ENCODE data around the gene CDH23.

The CDH23 gene

GRCh38 chr10:71605263-71605962 lies 208.7 kb downstream of the CDH23 start:
- DNase-seq (ENCODE audit: low read depth) = no peak

- DNase-seq (ENCODE audit: low read depth) = no peak
These were observed 209.7 kb downstream of the CDH23 start for GRCh38 chr10:71606257-71607081.

- no peak for DNase-seq (ENCODE audit: low read depth)
These were observed 210.3 kb downstream of the CDH23 start for GRCh38 chr10:71607082-71607443.

DNA sequence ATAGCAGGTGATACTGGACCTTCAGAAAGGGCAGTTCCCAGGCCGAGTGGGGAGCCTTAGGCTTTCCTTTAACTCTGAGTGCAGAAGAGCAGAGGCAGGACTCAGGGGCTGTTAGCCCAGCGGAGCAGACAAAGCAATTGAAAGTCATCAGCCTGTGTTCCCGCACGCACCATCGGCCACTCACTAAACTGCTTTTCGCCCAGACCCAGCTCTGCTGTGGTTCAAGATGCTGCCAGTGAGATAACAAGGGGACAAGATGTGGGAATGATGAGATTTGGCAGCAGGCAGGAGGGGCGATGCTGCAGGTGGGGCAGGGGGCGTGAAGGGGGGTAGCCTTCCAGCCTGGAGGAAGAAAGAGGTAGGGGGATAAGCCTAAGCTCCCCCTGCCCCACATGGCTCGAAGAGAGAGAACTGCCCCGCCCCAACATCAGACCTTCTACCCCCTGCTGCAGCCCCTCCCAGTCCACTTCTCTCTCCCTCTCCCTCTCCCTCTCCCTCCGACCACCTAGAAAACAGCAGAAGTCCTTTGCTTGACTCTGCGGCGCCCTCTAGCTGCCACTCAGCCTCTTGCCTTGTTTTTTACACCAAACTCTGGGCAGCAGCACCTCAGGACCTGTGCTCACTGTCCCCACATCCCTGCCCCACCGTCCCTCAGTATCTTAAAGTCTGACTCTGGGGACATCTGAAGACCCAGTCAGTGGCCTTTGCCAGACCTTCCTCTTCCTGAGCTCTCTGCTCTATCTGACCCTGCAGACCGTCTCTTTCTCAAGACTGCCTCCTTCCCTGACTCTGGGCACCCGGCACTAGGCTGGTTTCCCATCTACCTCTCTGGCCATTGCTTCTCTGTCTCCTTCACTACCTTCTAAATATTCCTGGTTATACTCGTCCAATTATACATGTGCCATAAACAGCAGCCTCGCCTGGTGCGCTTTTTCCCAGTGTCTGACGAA lies 212.4 kb downstream of the CDH23 start:
- peak; percentile 44 for DNase-seq (ENCODE audit: low read depth)

- DNase-seq (ENCODE audit: low read depth) = no peak
These were observed 213.9 kb downstream of the CDH23 start for GRCh38 chr10:71610651-71611050.

- DNase-seq (ENCODE audit: low read depth) = no peak
These were observed 214.4 kb downstream of the CDH23 start for GRCh38 chr10:71611131-71611530.

GRCh38 chr10:71611709-71612422 lies 215.1 kb downstream of the CDH23 start:
- DNase-seq (ENCODE audit: low read depth) = no peak

- DNase-seq (ENCODE audit: low read depth) = no peak
These were observed 216.6 kb downstream of the CDH23 start for GRCh38 chr10:71613261-71613777.

DNA sequence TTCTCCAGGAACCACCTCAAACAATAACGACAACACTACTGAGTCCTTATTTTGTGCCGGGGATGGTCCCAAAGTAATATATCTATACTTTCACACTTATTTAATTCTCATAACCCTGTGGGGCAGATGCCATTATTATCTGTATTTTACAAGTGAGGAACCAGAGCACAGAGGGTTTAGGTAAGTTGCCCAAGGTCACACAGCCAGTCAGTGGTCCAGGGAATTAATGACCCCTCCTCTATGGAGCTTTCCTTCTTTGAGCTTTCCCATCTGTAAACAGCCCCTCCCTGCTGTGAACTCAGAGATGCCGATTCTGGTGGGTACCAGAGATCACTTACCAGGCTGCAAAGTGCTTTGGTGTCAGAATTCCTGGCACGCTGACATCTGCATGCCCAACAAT lies 217.2 kb downstream of the CDH23 start:
- no peak for DNase-seq (ENCODE audit: low read depth)

DNA sequence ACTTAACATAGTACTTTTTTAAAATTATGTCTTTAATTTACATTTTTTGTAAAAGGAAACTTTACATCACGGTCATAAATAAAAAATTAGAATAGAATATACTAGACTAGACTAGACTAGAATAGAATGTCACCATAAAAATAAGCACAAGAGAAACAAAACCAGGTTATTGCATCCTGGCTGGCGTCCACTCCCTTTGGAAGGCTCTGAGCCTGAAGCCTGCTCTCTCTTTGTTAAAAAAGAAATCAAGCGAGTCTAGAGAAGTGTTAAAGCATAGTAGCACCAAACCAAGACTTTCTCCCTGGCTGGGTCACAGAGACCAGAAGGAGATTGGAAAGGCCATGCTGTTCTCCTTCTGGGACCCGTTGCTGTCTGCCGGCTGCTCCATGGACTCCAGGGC lies 218.2 kb downstream of the CDH23 start:
- DNase-seq (ENCODE audit: low read depth) = no peak

DNA sequence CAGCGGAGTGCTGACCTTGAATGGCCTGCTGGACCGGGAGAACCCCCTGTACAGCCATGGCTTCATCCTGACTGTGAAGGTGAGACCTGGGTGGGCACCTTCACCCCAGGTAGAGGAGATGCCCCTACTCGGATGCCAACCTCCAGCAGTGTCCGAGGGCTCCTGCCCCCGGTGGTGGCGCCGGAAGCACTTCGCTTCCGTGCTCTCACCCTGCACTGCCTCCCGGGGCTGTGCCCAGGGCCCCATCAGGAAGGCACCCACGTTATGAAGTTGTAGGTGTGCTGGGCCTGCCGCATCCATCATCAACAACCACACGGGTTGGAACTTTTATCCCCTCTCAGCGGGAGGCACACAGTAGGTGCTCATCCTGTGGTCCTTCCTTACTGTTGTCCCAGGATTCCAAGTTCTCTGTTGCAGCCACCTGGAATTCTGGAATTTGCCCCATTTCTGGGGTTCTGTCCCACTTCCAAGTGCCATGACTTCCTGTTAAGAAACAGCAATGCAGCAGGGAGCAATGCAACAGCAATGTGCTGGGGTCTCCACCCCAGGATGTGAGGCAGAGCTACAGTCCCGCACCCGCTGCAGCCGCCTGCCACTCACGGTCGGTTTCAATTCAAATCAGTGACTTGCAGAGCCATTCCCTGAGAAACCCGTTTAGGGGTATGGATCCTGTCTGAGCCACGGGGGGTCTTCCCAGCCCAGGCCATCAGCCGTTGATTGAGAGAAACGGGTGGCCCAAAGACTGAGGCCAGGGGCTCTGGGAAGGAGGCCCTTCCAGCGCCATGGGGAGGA lies 219.0 kb downstream of the CDH23 start:
- DNase-seq (ENCODE audit: low read depth) = no peak

DNA sequence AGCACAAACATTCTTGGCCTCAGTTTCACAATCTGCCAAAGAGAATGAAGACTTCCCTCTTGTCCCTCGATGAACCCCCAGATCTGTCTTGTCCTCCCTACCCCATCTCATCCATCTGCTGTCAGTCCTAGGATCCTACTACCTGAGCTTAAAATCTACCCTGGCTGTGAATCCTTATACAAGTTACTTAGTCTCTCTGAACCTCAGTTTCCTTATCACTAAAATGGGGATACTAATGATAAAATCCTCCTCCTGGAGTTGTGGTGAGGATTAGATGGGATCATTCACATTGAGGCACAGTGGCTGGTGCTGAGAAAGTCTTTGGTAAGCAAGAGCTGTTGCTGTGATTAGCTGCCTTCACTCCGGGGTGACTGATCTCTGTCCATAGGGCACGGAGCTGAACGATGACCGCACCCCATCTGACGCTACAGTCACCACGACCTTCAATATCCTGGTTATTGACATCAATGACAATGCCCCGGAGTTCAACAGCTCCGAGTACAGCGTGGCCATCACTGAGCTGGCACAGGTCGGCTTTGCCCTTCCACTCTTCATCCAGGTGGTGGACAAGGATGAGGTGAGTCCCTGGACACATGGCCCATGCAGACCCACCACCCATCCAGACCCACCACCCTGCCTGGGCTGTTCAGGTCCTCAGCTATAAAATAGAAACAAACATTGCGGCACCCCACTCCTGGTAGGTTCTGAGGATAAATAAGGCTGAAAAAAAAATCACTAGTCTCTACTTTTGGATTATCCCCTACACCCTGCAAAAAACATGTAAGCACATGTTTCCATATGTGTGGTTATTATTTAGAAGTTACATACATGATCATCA lies 220.3 kb downstream of the CDH23 start:
- DNase-seq (ENCODE audit: low read depth) = no peak

GRCh38 chr10:71618176-71618575 lies 221.5 kb downstream of the CDH23 start:
- DNase-seq (ENCODE audit: low read depth) = no peak

DNA sequence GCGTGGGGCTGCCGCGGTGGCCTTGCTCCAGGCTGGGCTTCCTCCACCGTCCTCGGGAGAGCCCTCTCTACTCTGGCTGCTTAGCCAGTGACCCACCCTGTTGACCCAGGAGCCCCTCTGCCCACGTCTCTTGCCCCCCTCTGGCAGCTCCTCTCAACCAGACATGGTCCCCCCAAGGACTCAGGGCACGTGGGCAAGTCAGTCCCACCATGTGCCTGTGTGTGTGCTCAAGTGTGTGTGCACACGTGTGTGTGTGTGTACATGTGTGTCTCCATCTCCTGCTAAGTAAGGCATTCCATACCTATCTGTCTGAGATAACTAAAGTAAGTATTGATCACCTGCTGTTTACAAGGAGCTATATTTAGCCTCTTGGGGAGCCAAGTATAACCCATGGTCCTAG lies 221.9 kb downstream of the CDH23 start:
- no peak for DNase-seq (ENCODE audit: low read depth)

GRCh38 chr10:71620642-71621041 lies 223.9 kb downstream of the CDH23 start:
- DNase-seq (ENCODE audit: low read depth) = no peak

DNA sequence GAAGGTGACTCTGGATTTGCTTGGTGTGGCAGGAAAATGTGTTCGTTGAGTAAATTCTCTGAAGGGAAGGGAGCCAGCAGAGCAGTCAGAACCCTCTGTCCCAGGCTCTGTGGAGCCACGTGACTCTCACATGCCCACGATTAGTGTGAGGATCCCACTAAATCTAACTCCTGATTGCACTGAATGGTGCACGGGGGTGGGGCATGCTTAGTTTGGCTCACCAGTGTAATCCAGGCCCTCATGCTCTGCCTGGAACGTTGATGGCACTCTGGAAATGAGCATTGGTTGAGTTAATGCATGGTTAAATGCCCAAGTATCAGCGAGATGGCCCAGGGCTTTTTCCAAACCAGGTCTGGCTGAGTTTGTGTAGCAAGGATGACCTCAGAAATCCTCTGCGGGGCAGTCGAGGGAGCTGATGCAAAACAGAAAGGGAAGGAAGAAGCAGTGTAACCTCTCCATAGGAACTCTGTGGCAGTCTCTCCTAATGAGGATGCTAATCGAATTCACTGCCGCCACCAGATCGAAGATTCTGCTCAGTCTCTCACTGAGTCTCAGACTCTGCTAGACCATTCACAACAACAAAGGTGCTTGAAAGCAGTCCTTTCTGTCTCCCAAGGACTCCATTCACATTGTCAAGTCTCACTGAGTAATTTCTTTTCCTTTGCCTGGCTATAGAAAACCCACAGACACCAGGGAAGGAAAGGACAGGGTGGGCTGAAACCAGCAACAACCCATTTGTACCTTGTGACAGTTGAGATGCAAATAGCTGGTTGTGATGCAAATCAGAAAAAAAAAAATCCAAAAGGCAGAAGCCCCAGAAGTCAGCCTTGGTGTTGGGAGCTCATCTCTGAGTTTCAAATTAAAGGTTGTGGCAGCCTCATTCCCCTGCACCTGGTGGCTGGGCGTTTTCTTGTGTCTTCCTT lies 224.8 kb downstream of the CDH23 start:
- DNase-seq (ENCODE audit: low read depth) = no peak

- no peak for DNase-seq (ENCODE audit: low read depth)
These were observed 225.4 kb downstream of the CDH23 start for GRCh38 chr10:71622154-71622526.

DNA sequence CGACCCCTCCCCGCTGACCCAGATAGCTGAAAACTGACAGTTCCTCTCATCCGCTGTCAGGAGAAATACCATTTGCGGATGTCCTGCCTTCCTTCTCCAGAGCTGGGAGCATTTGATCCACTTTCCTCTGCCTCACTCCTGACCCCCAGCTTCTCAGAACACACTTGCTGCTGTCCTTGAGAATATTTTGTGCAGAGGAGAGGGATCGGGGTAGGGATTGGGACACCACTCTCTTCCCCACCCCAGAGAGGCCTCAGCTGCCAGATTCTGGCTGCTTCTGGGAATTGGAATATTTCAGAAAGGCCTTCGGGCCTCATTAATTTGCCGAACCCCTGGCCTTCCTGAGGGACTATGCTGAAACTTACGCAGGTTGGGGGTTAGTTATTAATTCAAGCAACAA lies 225.9 kb downstream of the CDH23 start:
- DNase-seq (ENCODE audit: low read depth) = no peak

Measured in stimulated activated CD8-positive, alpha-beta memory T cell treated with anti-CD3 and anti-CD28 coated beads, Interleukin-12 subunit alpha, Interleukin-12 subunit beta, amount 100 ng/mL, for 1 hour (primary cell).